ENCODE measurements around the gene CCR3. TPM values are rescaled to one million over a fixed set of nuclear protein-coding genes. Genes with fewer than 3 reads are reported as not detected.

The CCR3 gene
- total RNA-seq, 1 donor from 2014 or later, result not detected

GRCh38 chr3:46264002-46264401 is 21.7 kb downstream of the CCR3 start:
- intact Hi-C loops (cut with DNase I), result no loop called here
- DNase-seq (ENCODE audit: low spot score) (no peak), ATAC-seq (no peak)

GRCh38 chr3:46266598-46266997 is 24.3 kb downstream of the CCR3 start:
- no peak for DNase-seq (ENCODE audit: low spot score)
- intact Hi-C loops (cut with DNase I), result no loop called here
- ATAC-seq, result no peak

DNA sequence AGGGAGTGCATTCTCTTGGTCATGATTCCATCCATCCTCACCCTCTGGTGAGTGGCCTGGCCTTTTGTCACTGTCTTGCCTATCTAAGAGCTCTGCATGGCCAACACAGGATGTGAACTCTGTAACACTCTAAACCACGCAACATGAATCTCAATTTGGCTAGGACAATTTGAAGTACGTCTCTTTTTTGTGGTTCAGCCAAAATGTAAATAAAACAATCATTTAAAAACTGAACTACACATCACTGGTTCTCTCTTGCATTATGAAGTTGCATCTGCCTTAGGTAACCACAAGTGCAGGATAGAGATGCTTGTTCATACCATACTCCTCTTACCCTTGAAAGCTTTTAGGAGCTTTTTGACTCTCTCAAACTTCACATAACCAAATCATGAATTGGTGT is 27.3 kb downstream of the CCR3 start:
- DNase-seq (ENCODE audit: low spot score) (no peak), ATAC-seq (no peak)
- intact Hi-C loops (cut with DNase I), result no loop called here

DNA sequence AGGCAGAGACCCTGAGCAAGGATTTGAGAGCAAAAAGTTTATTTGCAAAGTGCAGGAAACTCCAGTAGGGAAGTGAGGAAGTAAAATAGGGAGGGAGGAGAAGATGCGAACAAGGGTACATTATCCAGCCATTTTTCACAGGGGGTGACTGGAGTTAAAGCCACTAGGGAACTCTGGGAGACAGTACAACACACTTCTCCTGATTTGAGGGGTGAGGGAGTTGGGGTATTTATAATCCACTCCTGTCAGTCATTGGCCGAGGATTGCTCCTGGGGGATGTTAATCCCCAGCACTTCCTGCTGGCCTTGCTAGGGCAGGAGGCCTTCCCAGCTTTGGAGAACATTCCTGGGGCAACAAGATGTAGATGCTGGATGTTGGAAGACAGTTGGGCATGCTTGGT is 28.2 kb downstream of the CCR3 start:
- ATAC-seq (no peak), DNase-seq (ENCODE audit: low spot score) (no peak)
- intact Hi-C loops (cut with DNase I), result no loop called here

- no peak for ATAC-seq
- no peak for DNase-seq (ENCODE audit: low spot score)
- intact Hi-C loops (cut with DNase I), result no loop called here
These were observed 29.0 kb downstream of the CCR3 start for GRCh38 chr3:46271209-46271745.

- intact Hi-C loops (cut with DNase I), result no loop called here
- ATAC-seq, result no peak
- DNase-seq (ENCODE audit: low spot score), result no peak
These were observed 29.8 kb downstream of the CCR3 start for GRCh38 chr3:46272028-46272451.

DNA sequence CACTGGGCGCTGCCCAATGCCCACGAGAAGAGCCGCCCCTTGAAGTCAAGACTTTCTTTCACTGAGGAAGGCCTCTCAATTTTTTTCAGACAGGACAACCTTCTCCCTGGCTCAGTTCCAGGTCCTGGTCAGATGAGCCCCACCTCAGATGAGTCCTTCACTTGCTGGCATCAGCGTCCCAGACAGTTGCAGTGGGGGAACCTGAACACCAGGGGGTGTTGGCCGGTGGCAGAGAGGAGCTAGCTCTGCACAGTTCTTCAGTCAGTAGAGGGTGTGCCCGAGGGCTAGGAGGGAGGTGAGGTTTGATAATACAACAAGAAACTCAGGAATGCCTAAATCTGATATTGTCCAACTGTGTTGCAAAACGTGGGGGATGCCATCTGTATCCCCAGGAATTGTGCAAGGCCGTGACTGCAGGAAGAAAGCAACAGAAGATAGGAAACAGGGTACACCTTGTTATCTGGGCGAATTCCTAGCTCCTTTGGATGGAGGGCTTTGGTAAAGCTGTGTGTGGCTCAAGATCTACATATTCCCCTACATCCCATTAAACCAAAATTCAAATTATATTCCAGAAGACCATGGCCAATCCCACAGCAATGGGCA is 34.3 kb downstream of the CCR3 start:
- peak; percentile 50 for ATAC-seq
- intact Hi-C loops (cut with DNase I), result no loop called here

GRCh38 chr3:46277476-46277875 is 35.2 kb downstream of the CCR3 start:
- ATAC-seq (no peak), DNase-seq (ENCODE audit: low spot score) (no peak)
- intact Hi-C loops (cut with DNase I), result no loop called here

More for the DNA sequence above, 34.3 kb downstream of the CCR3 start:
- peak; percentile 72 for DNase-seq (ENCODE audit: low spot score)

GRCh38 chr3:46278816-46279672 is 36.8 kb downstream of the CCR3 start:
- intact Hi-C loops (cut with DNase I), result no loop called here
- no peak for DNase-seq (ENCODE audit: low spot score)
- ATAC-seq, result no peak

DNA sequence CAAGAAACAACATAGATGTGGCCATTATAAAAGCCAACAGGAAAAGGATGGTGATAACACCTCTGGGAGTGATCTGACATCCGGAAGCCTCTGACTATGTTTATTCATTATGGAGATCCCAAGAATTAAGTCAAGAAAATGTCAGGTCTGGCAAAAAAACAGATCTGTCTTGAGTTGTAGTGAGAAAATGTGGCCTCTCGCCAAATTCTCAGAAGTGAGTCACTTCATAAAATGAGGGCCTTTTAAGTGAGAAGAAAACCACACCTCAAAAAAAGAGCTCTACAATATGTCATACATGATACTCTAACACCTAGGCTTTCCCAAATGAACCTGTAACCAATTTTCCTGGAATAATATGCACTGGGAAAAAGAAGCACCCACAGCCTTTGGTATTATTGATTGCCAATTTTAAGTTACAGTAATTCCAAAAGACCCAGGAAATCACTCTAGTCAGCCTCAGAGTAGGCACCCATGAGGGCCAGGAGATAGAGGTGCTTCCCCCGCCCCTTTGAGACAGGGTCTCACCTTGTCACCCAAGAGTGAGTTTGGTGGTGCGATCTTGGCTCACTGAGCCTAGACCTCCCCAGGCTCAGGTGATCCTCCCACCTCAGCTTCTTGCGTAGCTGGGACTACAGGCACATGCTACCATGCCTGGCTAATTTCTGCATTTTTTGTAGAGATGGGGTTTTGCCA is 38.0 kb downstream of the CCR3 start:
- DNase-seq (ENCODE audit: low spot score) (no peak), ATAC-seq (no peak)
- intact Hi-C loops (cut with DNase I), result no loop called here

- intact Hi-C loops (cut with DNase I), result no loop called here
- DNase-seq (ENCODE audit: low spot score) (no peak), ATAC-seq (no peak)
These were observed 39.3 kb downstream of the CCR3 start for GRCh38 chr3:46281551-46281950.

- ATAC-seq (no peak), DNase-seq (ENCODE audit: low spot score) (no peak)
- intact Hi-C loops (cut with DNase I), result no loop called here
These were observed 39.8 kb downstream of the CCR3 start for GRCh38 chr3:46282041-46282440.

GRCh38 chr3:46282696-46283095 is 40.4 kb downstream of the CCR3 start:
- intact Hi-C loops (cut with DNase I), result no loop called here
- DNase-seq (ENCODE audit: low spot score) (no peak), ATAC-seq (no peak)

- intact Hi-C loops (cut with DNase I), result no loop called here
- ATAC-seq (no peak), DNase-seq (ENCODE audit: low spot score) (no peak)
These were observed 41.7 kb downstream of the CCR3 start for GRCh38 chr3:46283881-46284450.

DNA sequence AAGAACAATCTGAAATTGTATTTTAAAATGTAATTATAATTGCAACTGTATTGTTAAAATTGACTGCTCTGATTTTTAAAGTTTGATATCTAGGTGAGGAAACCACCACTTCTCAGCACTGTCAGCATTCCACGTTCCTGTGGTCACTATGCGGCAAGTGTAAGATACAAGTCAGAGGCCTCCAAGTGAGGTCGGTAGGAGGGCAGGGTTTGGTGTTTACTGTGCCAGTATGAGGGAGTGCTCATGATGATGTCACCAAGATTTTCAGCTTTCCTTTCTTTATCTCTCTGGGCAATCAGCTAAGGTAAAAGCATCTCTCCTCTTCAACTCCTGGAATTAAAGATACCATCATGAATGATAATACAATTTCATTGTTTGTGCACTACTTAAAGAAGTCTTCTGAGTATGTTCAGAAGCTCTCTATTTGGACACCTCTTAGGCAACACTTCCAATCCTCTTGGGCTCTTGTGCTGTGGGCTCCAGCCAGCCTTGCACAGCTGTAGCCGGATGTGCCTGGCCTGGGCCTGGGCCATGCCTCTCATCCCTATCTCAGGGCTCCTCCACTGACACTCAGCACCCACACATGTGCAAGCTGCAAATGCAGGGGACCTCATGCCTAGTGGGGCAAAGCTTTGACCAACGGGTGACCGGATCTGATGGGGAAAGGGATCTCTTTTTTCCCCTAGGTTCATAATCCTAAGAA is 42.9 kb downstream of the CCR3 start:
- ATAC-seq (no peak), DNase-seq (ENCODE audit: low spot score) (no peak)
- intact Hi-C loops (cut with DNase I), result no loop called here

DNA sequence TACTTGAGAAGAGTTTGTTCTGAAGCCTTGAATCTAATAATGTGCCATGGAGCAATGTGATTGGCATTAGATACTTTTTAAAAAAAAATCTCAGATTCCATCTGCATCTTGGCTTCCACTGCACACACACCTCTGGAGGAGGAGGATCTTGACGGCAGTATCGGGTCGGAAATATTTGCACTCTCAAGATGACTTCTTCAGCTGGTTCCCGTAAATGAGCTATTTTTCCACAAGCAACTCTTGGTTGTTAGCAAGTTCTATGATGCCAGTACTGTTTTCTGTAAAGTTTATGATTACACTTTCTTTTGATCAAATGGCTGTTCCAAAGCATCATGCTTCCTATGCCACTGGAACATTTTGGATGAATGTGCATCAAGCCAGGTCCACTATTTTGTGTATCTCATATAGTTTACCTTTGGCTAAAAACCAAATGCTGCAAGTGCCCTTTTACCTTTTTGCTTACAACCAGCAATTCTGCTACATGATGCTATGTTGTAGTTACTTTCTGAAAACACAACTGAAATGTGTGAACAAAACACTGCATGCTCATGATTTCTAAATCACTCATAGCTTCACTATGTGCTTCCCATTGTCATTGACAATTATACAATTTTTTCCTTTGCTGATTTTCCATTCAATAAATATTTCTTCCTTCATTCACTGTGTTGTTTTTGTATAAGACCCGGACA is 43.8 kb downstream of the CCR3 start:
- no peak for ATAC-seq
- DNase-seq (ENCODE audit: low spot score), result no peak

DNA sequence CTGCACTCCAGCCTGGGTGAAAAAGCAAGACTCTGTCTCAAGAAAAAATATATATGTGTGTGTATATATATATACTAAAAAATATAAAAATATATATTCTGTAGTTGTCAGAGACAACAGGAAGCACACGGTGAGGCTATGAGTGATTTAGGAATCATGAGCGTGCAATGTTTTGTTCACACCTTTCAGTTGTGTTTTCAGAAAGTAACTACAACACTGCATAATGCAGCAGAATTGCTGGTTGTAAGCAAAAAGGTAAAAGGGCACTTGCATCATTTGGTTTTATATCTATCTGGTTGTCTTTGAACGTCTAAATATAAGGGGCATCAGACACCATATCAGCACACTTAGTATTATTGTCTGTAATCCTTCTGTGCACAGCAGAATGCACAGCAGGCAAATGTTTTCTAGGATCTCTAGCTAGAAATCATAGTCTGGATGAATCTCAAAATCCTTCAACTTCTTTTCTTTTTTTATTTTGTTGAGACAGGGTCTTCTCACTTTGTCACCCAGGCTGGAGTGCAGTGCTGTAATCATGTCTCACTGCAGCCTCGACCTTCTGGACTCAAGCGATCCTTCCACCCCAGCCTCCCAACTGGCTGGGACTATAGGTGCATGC is 44.8 kb downstream of the CCR3 start:
- ATAC-seq, result no peak
- intact Hi-C loops (cut with DNase I), result no loop called here

More for the DNA sequence above, 43.8 kb downstream of the CCR3 start:
- intact Hi-C loops (cut with DNase I), result no loop called here

GRCh38 chr3:46289551-46289950 is 47.3 kb downstream of the CCR3 start:
- ATAC-seq, result no peak
- no peak for DNase-seq (ENCODE audit: low spot score)
- intact Hi-C loops (cut with DNase I), result no loop called here

More for the DNA sequence above, 44.8 kb downstream of the CCR3 start:
- DNase-seq (ENCODE audit: low spot score), result no peak

All from sciatic nerve (tissue), 2 donors.